HCT116 (cell line): ENCODE measurements around the gene SOCS7. TPM values are rescaled to one million over a fixed set of nuclear protein-coding genes. Genes with fewer than 3 reads are reported as not detected.

ENCODE experiments used
- ATAC-seq: fragments of 200-7000 bp; cut with Tn5 transposase; 2 replicates; pipeline ENCODE4 v1.9.1; 2020; ENCODE audit warnings: mild to moderate bottlenecking, moderate library complexity
- BruUV-seq: library from RNA; stranded (reverse); fragments of 400-500 nt; replicated peaks from 2 replicates; lab custom pipeline; 2021; lab: Mats Ljungman, UMichigan
- CTCF ChIA-PET: fragments of 300-600 bp; sonication (Branson Sonifier 250); formaldehyde crosslinking; loops from one replicate; lab custom pipeline; 2021; ENCODE audit warnings: antibody characterized with exemption; lab: Charles Lee
- POLR2A ChIA-PET: fragments of 300-600, 350-600 bp; sonication (Branson Sonifier 250); formaldehyde crosslinking; loops from one replicate; lab custom pipeline; 2021; ENCODE audit warnings: antibody characterized with exemption; lab: Charles Lee
- RAD21 ChIA-PET, 2 experiments: fragments of 300-600 bp; sonication (Branson Sonifier 250); formaldehyde crosslinking; loops; one replicate each; lab custom pipeline; 2023; ENCODE audit warnings: low total read pairs in 2 of 2; ENCODE audit not compliant: uncharacterized antibody in 2 of 2, unreplicated experiment in 2 of 2, low non-redundant PET in 1 of 2; lab: Charles Lee
- DNase-seq: peaks from one replicate; pipeline ENCODE4 v3.0.0-alpha.2; 2010; ENCODE audit warnings: low read depth, low spot score
- H2AFZ ChIP-seq: fragments of 200-600 bp; shearing (Covaris generic), sonication (generic); 2 replicates; pipeline ENCODE4 v1.6.1; 2017; ENCODE audit warnings: low read depth, mixed run types, mixed read lengths, antibody characterized with exemption, low read length; ENCODE audit not compliant: poor library complexity, severe bottlenecking
- H3K27ac ChIP-seq: 2 replicates; pipeline ENCODE4 v1.5.1; 2012; ENCODE audit warnings: low read depth, low read length
- H3K27me3 ChIP-seq: fragments of 200-600 bp; sonication (generic); 2 replicates; pipeline ENCODE4 v1.6.1; 2016; ENCODE audit warnings: mixed run types, low read length, mixed read lengths; ENCODE audit not compliant: insufficient read depth
- H3K36me3 ChIP-seq, 2 experiments: fragments of 200-500 bp in 1 of 2; fragments of 200-600 bp in 1 of 2; sonication (Bioruptor generic) in 1 of 2; sonication (generic) in 1 of 2; 2 replicates each; pipeline versions ENCODE4 v1.5.1 to v1.6.1; 2014 to 2016; ENCODE audit warnings: low read length in 2 of 2, inconsistent platforms in 1 of 2, mixed read lengths in 1 of 2, mixed run types in 1 of 2; ENCODE audit not compliant: insufficient read depth in 2 of 2, control insufficient read depth in 1 of 2
- H3K4me1 ChIP-seq, 2 experiments: fragments of 200-600 bp in 1 of 2; sonication (generic) in 1 of 2; 2 replicates each; pipeline versions ENCODE4 v1.5.1 to v1.6.1; 2012 to 2017; ENCODE audit warnings: low read length in 2 of 2, inconsistent platforms in 1 of 2, mild to moderate bottlenecking in 1 of 2, mixed read lengths in 1 of 2, mixed run types in 1 of 2, moderate library complexity in 1 of 2; ENCODE audit not compliant: insufficient read depth in 2 of 2, control insufficient read depth in 1 of 2
- H3K4me2 ChIP-seq: fragments of 200-600 bp; sonication (generic); 2 replicates; pipeline ENCODE4 v1.6.1; 2017; ENCODE audit warnings: mixed run types, low read length, mixed read lengths
- H3K4me3 ChIP-seq, 2 experiments: fragments of 200-600 bp in 1 of 2; sonication (generic) in 1 of 2; replicated peaks in 1 of 2; 2 replicates each; pipeline ENCODE4 v1.5.1; 2011 to 2016; ENCODE audit warnings: low read length in 2 of 2, control low read depth in 1 of 2, low read depth in 1 of 2, mild to moderate bottlenecking in 1 of 2, mixed read lengths in 1 of 2, mixed run types in 1 of 2
- H3K79me2 ChIP-seq: fragments of 200-600 bp; sonication (generic); 2 replicates; pipeline ENCODE4 v1.6.1; 2017; ENCODE audit warnings: mild to moderate bottlenecking, mixed run types, low read length, moderate library complexity, mixed read lengths; ENCODE audit not compliant: insufficient read depth
- H3K9ac ChIP-seq: fragments of 200-600 bp; sonication (generic); 2 replicates; pipeline ENCODE4 v1.6.1; 2016; ENCODE audit warnings: low read length, mixed read lengths
- H3K9me2 ChIP-seq: fragments of 200-600 bp; sonication (generic), shearing (Covaris generic); 2 replicates; pipeline ENCODE4 v1.6.1; 2017; ENCODE audit warnings: mixed run types, mild to moderate bottlenecking, moderate library complexity; ENCODE audit not compliant: insufficient read depth
- H3K9me3 ChIP-seq, 2 experiments: fragments of 200-500 bp in 1 of 2; fragments of 200-600 bp in 1 of 2; sonication (Bioruptor generic) in 1 of 2; sonication (generic) in 1 of 2; 2 replicates each; pipeline ENCODE4 v1.6.1; 2014 to 2017; ENCODE audit warnings: low read length in 2 of 2, mixed read lengths in 2 of 2, inconsistent platforms in 1 of 2, low read depth in 1 of 2, mild to moderate bottlenecking in 1 of 2, mixed run types in 1 of 2, moderate library complexity in 1 of 2; ENCODE audit not compliant: control insufficient read depth in 1 of 2, insufficient read depth in 1 of 2
- H4K20me1 ChIP-seq: fragments of 200-600 bp; sonication (generic), shearing (Covaris generic); 2 replicates; pipeline ENCODE4 v1.6.1; 2017; ENCODE audit warnings: mixed run types, mild to moderate bottlenecking, moderate library complexity; ENCODE audit not compliant: insufficient read depth
- CBX3 ChIP-seq: IDR thresholded peaks from 2 replicates; pipeline ENCODE4 v1.6.1; 2012; ENCODE audit warnings: low read depth
- CEBPB ChIP-seq: IDR thresholded peaks from 2 replicates; pipeline ENCODE4 v1.6.1; 2012; ENCODE audit warnings: low read depth
- JUND ChIP-seq: IDR thresholded peaks from 2 replicates; pipeline ENCODE4 v1.6.1; 2012
- POLR2AphosphoS5 ChIP-seq: IDR thresholded peaks from 2 replicates; pipeline ENCODE4 v1.6.1; 2011; ENCODE audit warnings: mild to moderate bottlenecking, low read depth, low read length, moderate library complexity
- RAD21 ChIP-seq: IDR thresholded peaks from 2 replicates; pipeline ENCODE4 v1.6.1; 2012; ENCODE audit warnings: low read depth, mild to moderate bottlenecking
- SP1 ChIP-seq: IDR thresholded peaks from 2 replicates; pipeline ENCODE4 v1.6.1; 2012; ENCODE audit warnings: low read depth
- YY1 ChIP-seq: IDR thresholded peaks from 2 replicates; pipeline ENCODE4 v1.6.1; 2011; ENCODE audit warnings: low read length, low read depth, moderate library complexity, mild to moderate bottlenecking; ENCODE audit not compliant: insufficient replicate concordance; ENCODE audit errors: extremely low read depth
- ZFX ChIP-seq: fragments of 450-650 bp; IDR thresholded peaks from 2 replicates; pipeline ENCODE4 v1.6.1; 2017
- intact Hi-C: fragments of 100-400 bp; cut with micrococcal nuclease; formaldehyde crosslinking; loops from 2 replicates; pipeline ENCODE4 v1.10.0; 2022
- total RNA-seq: library from RNA; stranded (reverse); gene quantifications from one replicate; pipeline ENCODE4 v1.2.1, GENCODE V29; 2021; ENCODE audit not compliant: unreplicated experiment
- TF ChIP-seq, protein P1 (sequence below): IDR thresholded peaks from 2 replicates; pipeline ENCODE4 v1.6.1; 2012
- TF ChIP-seq, protein P2 (sequence below), 3 experiments: fragments of 200-600 bp in 1 of 3; sonication (generic) in 1 of 3; IDR thresholded peaks in 2 of 3; conservative IDR thresholded peaks in 1 of 3; 2 replicates each; pipeline ENCODE4 v1.5.1; 2012 to 2017; ENCODE audit warnings: low read depth in 2 of 3, low read length in 2 of 3, antibody characterized with exemption in 1 of 3, borderline replicate concordance in 1 of 3, control low read depth in 1 of 3, mild to moderate bottlenecking in 1 of 3, mixed read lengths in 1 of 3, mixed run types in 1 of 3, moderate library complexity in 1 of 3; ENCODE audit not compliant: insufficient read depth in 1 of 3

Gene SOCS7
- total RNA-seq, 1 experiment from 2014 or later = 49.9 TPM

DNA sequence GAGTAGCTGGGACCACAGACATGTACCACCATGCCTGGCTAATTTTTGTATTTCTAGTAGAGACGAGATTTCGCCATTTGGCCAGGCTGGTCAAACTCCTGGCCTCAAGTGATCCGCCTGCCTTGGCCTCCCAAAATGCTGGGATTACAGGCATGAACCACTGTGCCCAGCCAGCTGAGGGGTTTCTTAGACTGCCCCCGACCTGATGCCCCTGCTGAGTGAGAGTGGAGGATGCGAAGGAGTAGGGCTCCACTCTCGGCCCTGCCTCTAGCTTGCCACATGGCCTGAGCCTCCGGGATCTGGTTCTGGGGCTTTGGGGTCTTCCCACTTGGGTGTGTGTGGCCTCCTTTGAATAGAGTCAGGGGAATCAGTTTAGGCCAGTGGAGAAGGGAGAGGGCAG lies 18.9 kb upstream of the SOCS7 start:
- DNase-seq (no peak), ATAC-seq (no peak)
- no peak for TF ChIP-seq SP1
- TF ChIP-seq, protein P1, sequence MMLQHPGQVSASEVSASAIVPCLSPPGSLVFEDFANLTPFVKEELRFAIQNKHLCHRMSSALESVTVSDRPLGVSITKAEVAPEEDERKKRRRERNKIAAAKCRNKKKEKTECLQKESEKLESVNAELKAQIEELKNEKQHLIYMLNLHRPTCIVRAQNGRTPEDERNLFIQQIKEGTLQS = no peak
- ChIA-PET RAD21 (interaction anchor here in 1 of 2 experiments (1.4 kb wide), 1 partner anchor 82 kb away, joined by 4 read pairs; no protein-coding TSS in a partner anchor), POLR2A (no interaction called here), CTCF (interaction anchor here (1.2 to 3.1 kb wide), 5 partner anchors 8 to 335 kb away, joined by 3 to 23 read pairs (median 14); no protein-coding TSS in a partner anchor)
- H3K9me3 ChIP-seq = no peaks in the 10 kb centered on the region
- H3K36me3 ChIP-seq = no peaks in the 10 kb centered on the region
- H3K9me2 ChIP-seq = no peaks in the 10 kb centered on the region
- no peak overlapping the region for H2AFZ ChIP-seq
- H3K4me2 ChIP-seq = no peak overlapping the region
- H3K4me1 ChIP-seq = no peaks in the 10 kb centered on the region
- intact Hi-C loops = loop anchor here (5.0 kb wide), 1 partner anchor 80 kb away; no protein-coding TSS in a partner anchor
- no peaks in the 10 kb centered on the region for H3K27me3 ChIP-seq
- H3K9ac ChIP-seq = no peak overlapping the region
- H3K27ac ChIP-seq = no peak overlapping the region
- no peaks in the 10 kb centered on the region for H4K20me1 ChIP-seq
- no peaks in the 10 kb centered on the region for H3K79me2 ChIP-seq
- no TSS peak for BruUV-seq
- H3K4me3 ChIP-seq = no peak overlapping the region

DNA sequence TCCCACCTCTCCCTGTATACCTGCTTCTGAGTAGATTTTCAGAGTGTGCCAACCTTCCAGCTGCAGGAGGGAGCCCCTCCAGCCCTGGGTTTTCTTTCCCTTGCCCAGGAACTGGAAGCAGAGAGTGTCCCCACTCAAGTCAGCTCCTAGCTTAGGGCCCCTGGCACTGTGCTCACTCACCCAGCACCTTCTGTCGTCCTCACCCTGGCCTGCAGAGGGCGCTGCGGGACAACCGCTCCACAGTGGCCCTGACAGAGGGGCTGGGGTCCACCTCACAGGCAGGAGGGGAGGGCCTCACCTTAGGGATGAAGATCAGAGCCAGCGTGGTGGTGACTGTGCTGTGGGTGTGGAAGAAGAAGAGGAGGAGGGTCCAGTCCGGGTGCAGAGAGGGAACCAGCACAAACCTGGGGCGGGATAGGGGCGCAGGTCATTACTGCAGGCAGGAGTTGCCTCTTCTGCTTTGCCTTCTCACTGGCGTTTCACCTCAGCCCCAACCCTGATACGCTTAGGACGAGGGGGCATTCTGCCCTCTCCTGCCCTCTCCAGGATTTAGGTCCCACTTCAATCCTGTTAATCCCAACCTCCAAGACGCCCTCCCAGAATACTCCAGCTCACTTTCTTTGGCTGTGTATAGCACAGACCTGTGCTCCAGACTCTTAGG lies 17.9 kb upstream of the SOCS7 start:
- Histone ChIP-seq H3K4me3 (no peak overlapping the region), H3K27me3 (no peaks in the 10 kb centered on the region), H3K4me2 (no peak overlapping the region), H3K27ac (no peak overlapping the region), H2AFZ (no peak overlapping the region), H4K20me1 (no peaks in the 10 kb centered on the region), H3K9me2 (no peaks in the 10 kb centered on the region), H3K9ac (no peak overlapping the region), H3K9me3 (no peaks in the 10 kb centered on the region), H3K36me3 (no peaks in the 10 kb centered on the region), H3K4me1 (no peaks in the 10 kb centered on the region), H3K79me2 (no peaks in the 10 kb centered on the region)
- DNase-seq = no peak
- POLR2A ChIA-PET = interaction anchor here (0.6 kb wide), 1 partner anchor 24 kb away, joined by 3 read pairs; no protein-coding TSS in a partner anchor
- CTCF ChIA-PET = interaction anchor here (0.6 to 3.1 kb wide), 8 partner anchors 9 to 334 kb away, joined by 3 to 23 read pairs (median 6); partner anchors contain the start of gene SOCS7
- TF ChIP-seq YY1 (peak; percentile 14), RAD21 (peak; percentile 74), ZFX (no peak), JUND (no peak), POLR2AphosphoS5 (no peak), CBX3 (no peak), CEBPB (no peak)
- TF ChIP-seq, protein P2, sequence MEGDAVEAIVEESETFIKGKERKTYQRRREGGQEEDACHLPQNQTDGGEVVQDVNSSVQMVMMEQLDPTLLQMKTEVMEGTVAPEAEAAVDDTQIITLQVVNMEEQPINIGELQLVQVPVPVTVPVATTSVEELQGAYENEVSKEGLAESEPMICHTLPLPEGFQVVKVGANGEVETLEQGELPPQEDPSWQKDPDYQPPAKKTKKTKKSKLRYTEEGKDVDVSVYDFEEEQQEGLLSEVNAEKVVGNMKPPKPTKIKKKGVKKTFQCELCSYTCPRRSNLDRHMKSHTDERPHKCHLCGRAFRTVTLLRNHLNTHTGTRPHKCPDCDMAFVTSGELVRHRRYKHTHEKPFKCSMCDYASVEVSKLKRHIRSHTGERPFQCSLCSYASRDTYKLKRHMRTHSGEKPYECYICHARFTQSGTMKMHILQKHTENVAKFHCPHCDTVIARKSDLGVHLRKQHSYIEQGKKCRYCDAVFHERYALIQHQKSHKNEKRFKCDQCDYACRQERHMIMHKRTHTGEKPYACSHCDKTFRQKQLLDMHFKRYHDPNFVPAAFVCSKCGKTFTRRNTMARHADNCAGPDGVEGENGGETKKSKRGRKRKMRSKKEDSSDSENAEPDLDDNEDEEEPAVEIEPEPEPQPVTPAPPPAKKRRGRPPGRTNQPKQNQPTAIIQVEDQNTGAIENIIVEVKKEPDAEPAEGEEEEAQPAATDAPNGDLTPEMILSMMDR (IDR thresholded peaks at IDR 0.05 in 2 of 3, conservative IDR thresholded peaks at IDR 0.05 in 1 of 3; ENCODE audit: borderline replicate concordance in 1 of 3, insufficient read depth in 1 of 3, low read depth in 2 of 3, low read length in 2 of 3) = peak; percentile 60 to 98 (median 93); a peak in 5 of 6 replicates
- RAD21 ChIA-PET = interaction anchor here (0.6 to 1.4 kb wide), 3 partner anchors 11 to 81 kb away, joined by 3 to 4 read pairs (median 3); no protein-coding TSS in a partner anchor
- ATAC-seq = peak; percentile 90
- BruUV-seq = no TSS peak
- intact Hi-C loops = loop anchor here (5.0 kb wide), 1 partner anchor 79 kb away; no protein-coding TSS in a partner anchor
